ENCODE data around the gene TRMT2B. TPM values are rescaled to one million over a fixed set of nuclear protein-coding genes. Genes with fewer than 3 reads are reported as not detected.

The TRMT2B gene
- total RNA-seq, 1 experiment from 2014 or later = 13.7 TPM

DNA sequence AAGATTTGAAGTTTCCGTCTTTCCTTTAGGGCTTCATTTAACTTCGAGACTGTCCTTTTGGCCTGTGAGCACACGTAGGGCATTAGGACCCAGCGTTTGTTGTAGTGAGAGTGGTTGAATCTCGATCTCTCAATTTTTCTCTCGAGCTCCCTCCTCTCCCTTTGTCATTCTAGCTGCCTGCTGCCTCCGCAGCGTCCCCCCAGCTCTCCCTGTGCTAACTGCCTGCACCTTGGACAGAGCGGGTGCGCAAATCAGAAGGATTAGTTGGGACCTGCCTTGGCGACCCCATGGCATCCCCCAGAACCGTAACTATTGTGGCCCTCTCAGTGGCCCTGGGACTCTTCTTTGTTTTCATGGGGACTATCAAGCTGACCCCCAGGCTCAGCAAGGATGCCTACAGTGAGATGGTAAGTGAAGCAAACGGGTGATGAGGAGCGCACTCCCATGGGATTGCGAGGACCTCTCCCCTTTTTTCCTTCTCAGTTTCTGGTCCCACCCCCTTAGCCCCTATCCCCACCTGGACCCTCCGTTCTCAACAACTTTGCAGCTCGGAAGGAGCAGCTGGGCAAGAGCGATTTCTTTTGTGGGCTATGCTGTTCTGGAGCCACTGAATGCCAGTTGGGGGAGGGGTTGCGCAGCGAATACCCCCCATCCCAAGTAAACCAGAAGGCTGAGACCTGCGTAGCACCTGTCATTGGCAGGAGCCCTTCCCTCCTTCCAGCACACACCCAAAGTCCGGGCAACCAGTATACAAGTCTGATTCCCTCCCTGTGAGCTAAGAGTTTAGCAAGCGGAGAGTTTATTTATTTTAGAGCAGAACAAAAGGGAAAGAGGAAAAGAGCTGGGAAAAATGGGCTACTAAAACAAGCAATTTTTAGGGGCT, 27.0 kb upstream of the TRMT2B start, which contains the start of gene TMEM35A:
Gene TMEM35A, plus strand, starts transcription at position 164 of the 883 bp plus-strand sequence. Its CDS starts 124 bp downstream, at position 288.
- H3K23ac ChIP-seq (ENCODE audit: insufficient read length, low read depth, low read length) = no peak within 1 kb of the TSS
- no peak within 1 kb of the TSS for H3K56ac ChIP-seq (ENCODE audit: insufficient read length, low read depth, low read length)
- no peak within 1 kb of the TSS for H3K4ac ChIP-seq (ENCODE audit: low read depth, low read length)
- no peak within 1 kb of the TSS for H4K8ac ChIP-seq (replicated peaks; ENCODE audit: insufficient read length, low read depth, low read length)
- H3K9me3 Mint-ChIP-seq = peaks cover 55 to 57% of the 10 kb centered on the region in 2 experiments
- no peak within 1 kb of the TSS for H4K91ac ChIP-seq (ENCODE audit: insufficient read length, low read depth, low read length)
- peak within 1 kb of the TSS; percentile 80 to 90 for H3K4me3 Mint-ChIP-seq
- H2BK20ac ChIP-seq (ENCODE audit: low read depth, low read length, poor library complexity, severe bottlenecking) = no peak within 1 kb of the TSS
- H2BK5ac ChIP-seq (ENCODE audit: insufficient read length, low read length) = no peak within 1 kb of the TSS
- no peaks in the 10 kb centered on the region for H3K79me2 ChIP-seq (ENCODE audit: insufficient read depth, low read length)
- H3K4me1 Mint-ChIP-seq = peaks cover 14 to 17% of the 10 kb centered on the region in 2 experiments
- peaks cover 27% of the 10 kb centered on the region for H3K9me3 ChIP-seq (ENCODE audit: control insufficient read depth, low read depth, low read length)
- H3K27ac Mint-ChIP-seq = peak within 1 kb of the TSS in 1 of 3 experiments; percentile 77; a peak in 2 of 7 replicates
- H3K14ac ChIP-seq (ENCODE audit: insufficient read depth, low read length) = no peak within 1 kb of the TSS
- H3K23me2 ChIP-seq (ENCODE audit: insufficient read length, low read depth, low read length, poor library complexity, severe bottlenecking) = peaks cover 9% of the 10 kb centered on the region
- H4K20me1 ChIP-seq (ENCODE audit: control insufficient read depth, insufficient read depth, insufficient read length) = no peaks in the 10 kb centered on the region
- H3T11ph ChIP-seq (ENCODE audit: low read length) = no peak within 1 kb of the TSS
- H4K5ac ChIP-seq (ENCODE audit: insufficient read length, low read depth, low read length) = no peak within 1 kb of the TSS
- H2BK12ac ChIP-seq (ENCODE audit: insufficient read length, low read depth, low read length) = no peak within 1 kb of the TSS
- no peak within 1 kb of the TSS for H2AK5ac ChIP-seq (ENCODE audit: insufficient read length, low read length)
- no CpG with 5 or more reads among the region's 23 CpGs for WGBS (ENCODE audit: extremely low coverage, insufficient read length, low lambda C conversion rate)
- no peaks in the 10 kb centered on the region; the same call in 1 of the 2 replicates for H3K27me3 ChIP-seq (ENCODE audit: insufficient read depth, low read length)
- H2BK15ac ChIP-seq (ENCODE audit: low read depth, low read length) = no peak within 1 kb of the TSS
- DNase-seq = peak; percentile 46
- no peaks in the 10 kb centered on the region for H3K79me1 ChIP-seq (ENCODE audit: insufficient read depth, low read depth, low read length, poor library complexity, severe bottlenecking)
- H3K27me3 Mint-ChIP-seq (ENCODE audit: low read depth) = peaks cover 10% of the 10 kb centered on the region
- peak within 1 kb of the TSS; percentile 72 for H3K4me2 ChIP-seq (ENCODE audit: insufficient read depth, insufficient read length, low read length)
- no peaks in the 10 kb centered on the region for H3K4me1 ChIP-seq (ENCODE audit: insufficient read depth, low read length)
- no peak within 1 kb of the TSS for H3K18ac ChIP-seq (ENCODE audit: insufficient read length, low read depth, low read length)
- H3K9ac ChIP-seq (ENCODE audit: extremely low read depth, insufficient read length, low read length) = peak within 1 kb of the TSS; percentile 19
- H2BK120ac ChIP-seq (ENCODE audit: low read depth, low read length, poor library complexity, severe bottlenecking) = no peak within 1 kb of the TSS
- no peaks in the 10 kb centered on the region; a peak in 2 of 7 replicates for H3K36me3 Mint-ChIP-seq (ENCODE audit: insufficient read depth in 1 of 3, low read depth in 3 of 3)
- H3K27ac ChIP-seq (ENCODE audit: insufficient read length, low read depth, low read length) = no peak within 1 kb of the TSS
- no peak within 1 kb of the TSS for H2AFZ ChIP-seq (ENCODE audit: low read length)
- no peak for TF ChIP-seq CTCF (conservative IDR thresholded peaks at IDR 0.05)

All from H9 (cell line).